PC-9 (cell line): ENCODE data around the gene H6PD. TPM values are rescaled to one million over a fixed set of nuclear protein-coding genes. Genes with fewer than 3 reads are reported as not detected.

Experiments
- BruUV-seq: library from RNA; stranded (reverse); fragments of 400-500 nt; replicated peaks from 2 replicates; lab custom pipeline; 2021; lab: Mats Ljungman, UMichigan
- CTCF ChIA-PET: fragments of 300-600 bp; sonication (Branson Sonifier 250); formaldehyde crosslinking; loops from one replicate; lab custom pipeline; 2022; ENCODE audit warnings: antibody characterized with exemption; lab: Charles Lee
- POLR2A ChIA-PET: fragments of 300-600 bp; sonication (Branson Sonifier 250); formaldehyde crosslinking; loops from one replicate; lab custom pipeline; 2022; ENCODE audit warnings: antibody characterized with exemption; ENCODE audit not compliant: unreplicated experiment; lab: Charles Lee
- DNase-seq, 2 experiments: peaks; one replicate each; pipeline versions ENCODE4 v3.0.0 to v3.0.0-alpha.2; 2015 to 2022; ENCODE audit warnings: mixed read lengths in 1 of 2
- H2AFZ ChIP-seq: fragments of 200-600 bp; sonication (generic); 2 replicates; pipeline ENCODE4 v1.8.1; 2017; ENCODE audit warnings: antibody characterized with exemption
- H3F3A ChIP-seq: fragments of 200-600 bp; sonication (generic); 2 replicates; pipeline ENCODE4 v1.8.1; 2017; ENCODE audit warnings: antibody characterized with exemption, mild to moderate bottlenecking, low read depth; ENCODE audit not compliant: insufficient read depth
- H3K27ac ChIP-seq: fragments of 200-600 bp; sonication (generic); 2 replicates; pipeline ENCODE4 v1.6.1; 2016; ENCODE audit warnings: mixed run types
- H3K27me3 ChIP-seq: fragments of 200-600 bp; sonication (generic); 2 replicates; pipeline ENCODE4 v1.6.1; 2016; ENCODE audit warnings: low read depth, mixed run types; ENCODE audit not compliant: insufficient read depth
- H3K36me3 ChIP-seq: fragments of 200-600 bp; sonication (generic); 2 replicates; pipeline ENCODE4 v1.6.1; 2016; ENCODE audit warnings: low read depth, mixed run types
- H3K4me1 ChIP-seq: fragments of 200-600 bp; sonication (generic); replicated peaks from 2 replicates; pipeline ENCODE4 v1.6.1; 2016; ENCODE audit warnings: mixed run types; ENCODE audit not compliant: insufficient read depth
- H3K4me2 ChIP-seq: fragments of 200-600 bp; sonication (generic); 2 replicates; pipeline ENCODE4 v1.6.1; 2017; ENCODE audit warnings: mixed run types
- H3K4me3 ChIP-seq: fragments of 200-600 bp; sonication (generic); 2 replicates; pipeline ENCODE4 v1.6.1; 2016; ENCODE audit warnings: mixed run types
- H3K79me2 ChIP-seq: fragments of 200-600 bp; sonication (generic); 2 replicates; pipeline ENCODE4 v1.6.1; 2017; ENCODE audit warnings: low read depth, mixed run types
- H3K9me2 ChIP-seq: fragments of 200-600 bp; sonication (generic); 2 replicates; pipeline ENCODE4 v1.8.1; 2017; ENCODE audit warnings: mild to moderate bottlenecking; ENCODE audit not compliant: insufficient read depth
- H3K9me3 ChIP-seq: fragments of 200-600 bp; sonication (generic); 2 replicates; pipeline ENCODE4 v1.8.1; 2016; ENCODE audit warnings: low read depth; ENCODE audit not compliant: insufficient read depth
- H4K20me1 ChIP-seq: fragments of 200-600 bp; sonication (generic); 2 replicates; pipeline ENCODE4 v1.8.1; 2017; ENCODE audit not compliant: insufficient read depth
- CTCF ChIP-seq: fragments of 200-600 bp; sonication (generic); conservative IDR thresholded peaks from 2 replicates; pipeline ENCODE4 v1.6.1; 2017; ENCODE audit warnings: mixed run types, antibody characterized with exemption, mild to moderate bottlenecking, moderate library complexity
- EZH2 ChIP-seq: fragments of 200-600 bp; sonication (generic); IDR thresholded peaks from 2 replicates; pipeline ENCODE4 v1.8.0; 2017; ENCODE audit warnings: antibody characterized with exemption, low read depth
- intact Hi-C: fragments of 100-400 bp; cut with micrococcal nuclease; formaldehyde crosslinking; loops from one replicate; pipeline ENCODE4 v1.10.0; 2022; ENCODE audit not compliant: unreplicated experiment
- total RNA-seq: library from RNA; stranded (reverse); gene quantifications from 2 replicates; pipeline ENCODE4 v1.2.3, GENCODE V29; 2021

H6PD gene
- total RNA-seq, 1 experiment from 2014 or later, result 31.1 TPM

- Histone ChIP-seq H3K9me3 (no peaks in the 10 kb centered on the region; the same call in 1 of the 2 replicates), H3F3A (peaks cover 16% of the 10 kb centered on the region), H3K4me2 (peak within 1 kb of the TSS; percentile 87), H2AFZ (peak within 1 kb of the TSS; percentile 60; the same call in 1 of the 2 replicates), H3K27ac (peak within 1 kb of the TSS; percentile 60; the same call in 1 of the 2 replicates), H4K20me1 (no peaks in the 10 kb centered on the region), H3K79me2 (peaks cover 41% of the 10 kb centered on the region), H3K27me3 (no peaks in the 10 kb centered on the region), H3K9me2 (no peaks in the 10 kb centered on the region), H3K4me1 (peaks cover 42% of the 10 kb centered on the region), H3K36me3 (no peaks in the 10 kb centered on the region), H3K4me3 (peak within 1 kb of the TSS; percentile 83)
- DNase-seq, result peak; percentile 37 to 54
- intact Hi-C loops, result loop anchor here (5.0 kb wide), 3 partner anchors 60 to 180 kb away; no protein-coding TSS in a partner anchor
- POLR2A ChIA-PET, result interaction anchor here (0.7 kb wide), 1 partner anchor 338 kb away, joined by 3 read pairs; no protein-coding TSS in a partner anchor
- BruUV-seq, result no TSS peak
- TF ChIP-seq EZH2 (no peak), CTCF (no peak)
- CTCF ChIA-PET, result interaction anchor here (0.6 kb wide), 2 partner anchors 59 to 472 kb away, joined by 3 to 4 read pairs; no protein-coding TSS in a partner anchor
Measured at GRCh38 chr1:9292361-9293240, 58.0 kb downstream of the H6PD start, which contains the start of gene SPSB1. Gene SPSB1, plus strand, starts transcription at chr1:9292894. Its CDS starts 62,998 bp downstream, at chr1:9355892.

- ChIA-PET CTCF (no interaction called here), POLR2A (no interaction called here)
- Histone ChIP-seq H3K36me3 (no peaks in the 10 kb centered on the region), H3K4me1 (peaks cover 44% of the 10 kb centered on the region), H3F3A (peaks cover 16% of the 10 kb centered on the region), H2AFZ (no peak overlapping the region), H3K9me2 (no peaks in the 10 kb centered on the region), H3K4me3 (peak overlapping the region; percentile 83; the same call in 1 of the 2 replicates), H3K4me2 (peak overlapping the region; percentile 87; the same call in 1 of the 2 replicates), H3K79me2 (peaks cover 47% of the 10 kb centered on the region), H3K27me3 (no peaks in the 10 kb centered on the region), H3K27ac (no peak overlapping the region; the same call in 1 of the 2 replicates), H4K20me1 (no peaks in the 10 kb centered on the region), H3K9me3 (no peaks in the 10 kb centered on the region; the same call in 1 of the 2 replicates)
- intact Hi-C loops, result loop anchor here (5.0 kb wide), 3 partner anchors 59 to 179 kb away; no protein-coding TSS in a partner anchor
- DNase-seq, result no peak
- no peak for TF ChIP-seq EZH2
- no TSS peak for BruUV-seq
Measured at GRCh38 chr1:9293241-9293532, 58.6 kb downstream of the H6PD start.

GRCh38 chr1:9293533-9294404, 59.2 kb downstream of the H6PD start:
- H3K4me3 ChIP-seq, result peak overlapping the region; percentile 83
- CTCF ChIA-PET, result no interaction called here
- TSS peak; percentile 61 for BruUV-seq
- H3K9me2 ChIP-seq, result no peaks in the 10 kb centered on the region
- H3K4me1 ChIP-seq, result peaks cover 48% of the 10 kb centered on the region
- no peaks in the 10 kb centered on the region for H4K20me1 ChIP-seq
- no peak for TF ChIP-seq CTCF
- peaks cover 16% of the 10 kb centered on the region for H3F3A ChIP-seq
- no peaks in the 10 kb centered on the region for H3K9me3 ChIP-seq
- intact Hi-C loops, result loop anchor here (5.0 kb wide), 3 partner anchors 59 to 179 kb away; no protein-coding TSS in a partner anchor
- peak in 1 of 2 experiments; percentile 35 for DNase-seq
- H2AFZ ChIP-seq, result peak overlapping the region; percentile 60; the same call in 1 of the 2 replicates
- H3K4me2 ChIP-seq, result peak overlapping the region; percentile 87
- POLR2A ChIA-PET, result no interaction called here
- no peaks in the 10 kb centered on the region for H3K36me3 ChIP-seq
- H3K27ac ChIP-seq, result peak overlapping the region; percentile 60; the same call in 1 of the 2 replicates
- H3K79me2 ChIP-seq, result peaks cover 53% of the 10 kb centered on the region
- H3K27me3 ChIP-seq, result no peaks in the 10 kb centered on the region
